Subcutaneous adipose tissue (tissue), 4 donors: ENCODE data around the gene HTR1B. TPM values are rescaled to one million over a fixed set of nuclear protein-coding genes. Genes with fewer than 3 reads are reported as not detected.

Source experiments
- CTCF ChIP-seq: fragments of 450-650 bp; IDR thresholded peaks from one replicate; pipeline ENCODE4 v1.5.1; 2016; ENCODE audit warnings: low read depth, mild to moderate bottlenecking, control low read depth, antibody characterized with exemption, moderate library complexity
- total RNA-seq, 4 donors: library from RNA; depleted of rRNA; stranded (reverse); fragments of >200 nt; gene quantifications; one replicate each; pipeline ENCODE4 v1.1.0, GENCODE V29; 2016

HTR1B gene
- total RNA-seq, 4 donors from 2014 or later: not detected

- TF ChIP-seq CTCF: no peak
These were observed 11.7 kb upstream of the HTR1B start for GRCh38 chr6:77474973-77475372.

GRCh38 chr6:77474286-77474956 is 11.1 kb upstream of the HTR1B start:
- no peak for TF ChIP-seq CTCF

GRCh38 chr6:77470983-77471382 is 7.7 kb upstream of the HTR1B start:
- TF ChIP-seq CTCF: no peak

GRCh38 chr6:77468939-77469338 is 5.6 kb upstream of the HTR1B start:
- TF ChIP-seq CTCF: no peak

GRCh38 chr6:77466451-77467437 is 3.5 kb upstream of the HTR1B start:
- no peak for TF ChIP-seq CTCF

GRCh38 chr6:77466055-77466450 is 2.8 kb upstream of the HTR1B start:
- no peak for TF ChIP-seq CTCF

GRCh38 chr6:77464495-77464867 is 1.2 kb upstream of the HTR1B start:
- no peak for TF ChIP-seq CTCF
